Activated CD8-positive, alpha-beta memory T cell treated with anti-CD3 and anti-CD28 coated beads for 1 hour (primary cell): ENCODE data around the gene CEP112.

Source experiments
- DNase-seq, 2 donors: peaks; one replicate each; pipeline ENCODE4 v3.0.0-alpha.2; 2020; ENCODE audit warnings: low read depth in 1 of 2; ENCODE audit errors: extremely low read depth in 1 of 2

Gene CEP112

GRCh38 chr17:66191593-66192377, at the start of gene CEP112:
TSS of gene CEP112 (minus strand) at chr17:66192133.
- DNase-seq, result peak; percentile 89 to 91

- no peak for DNase-seq
These were observed 48.7 kb upstream of the CEP112 start for GRCh38 chr17:66240630-66241029.

GRCh38 chr17:66240013-66240412, 48.1 kb upstream of the CEP112 start:
- no peak for DNase-seq

GRCh38 chr17:66235377-66235994, 43.6 kb upstream of the CEP112 start:
- no peak for DNase-seq

DNA sequence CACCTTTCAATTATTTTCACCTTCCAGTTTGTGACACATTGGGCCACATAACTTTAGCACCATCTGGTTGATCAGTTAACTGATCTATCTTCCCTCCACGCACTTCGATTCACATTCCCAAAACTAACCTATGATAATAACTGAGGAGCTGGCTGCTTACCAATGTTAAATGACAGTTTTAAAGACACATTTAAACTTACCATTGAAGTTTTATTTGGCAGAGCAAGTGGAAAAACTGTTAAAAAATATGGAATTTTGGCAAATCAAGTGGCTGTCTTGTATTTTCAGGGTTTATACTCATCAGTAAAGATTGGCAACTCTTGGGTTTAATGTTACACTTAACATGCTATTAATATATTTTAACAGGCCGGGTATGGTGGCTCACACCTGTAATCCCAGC, 42.7 kb upstream of the CEP112 start:
- no peak for DNase-seq

- DNase-seq, result no peak
These were observed 41.3 kb upstream of the CEP112 start for GRCh38 chr17:66233023-66233753.

GRCh38 chr17:66230922-66231591, 39.1 kb upstream of the CEP112 start:
- no peak for DNase-seq

DNA sequence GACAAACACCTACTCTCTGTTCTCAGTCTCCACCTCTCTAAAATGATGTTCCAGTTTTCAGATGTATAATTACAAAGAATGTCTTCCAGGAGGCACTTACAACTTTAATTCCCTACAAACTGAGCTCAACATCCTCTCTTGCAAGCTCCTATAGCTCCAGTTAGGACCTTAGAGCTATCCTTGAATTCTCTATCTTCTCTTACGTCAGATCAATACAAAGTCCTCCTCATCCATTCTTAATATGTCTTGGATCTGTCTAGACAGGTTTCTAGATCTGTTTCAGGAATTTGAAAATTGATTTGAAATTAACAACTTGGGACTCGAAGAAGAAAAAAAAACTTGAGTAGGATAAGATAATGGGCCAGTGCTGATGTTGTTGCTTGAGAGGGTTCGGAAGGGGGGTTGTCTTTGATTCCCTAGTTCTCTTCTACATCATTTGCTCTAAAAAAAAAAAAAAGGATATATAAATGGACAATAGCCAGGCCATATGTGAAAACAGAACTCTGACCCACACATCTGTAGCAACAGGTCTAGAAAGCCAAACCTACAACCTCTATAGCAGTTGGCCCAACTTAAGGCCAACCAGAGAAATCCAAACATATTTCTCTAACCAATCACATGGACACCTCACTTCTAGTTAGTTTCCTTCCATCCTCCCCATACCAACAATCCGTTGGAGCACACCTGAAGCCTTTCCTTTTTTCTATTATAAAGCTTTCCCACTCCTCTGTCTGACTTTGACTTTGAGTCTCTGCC, 38.0 kb upstream of the CEP112 start:
- DNase-seq, result no peak

DNA sequence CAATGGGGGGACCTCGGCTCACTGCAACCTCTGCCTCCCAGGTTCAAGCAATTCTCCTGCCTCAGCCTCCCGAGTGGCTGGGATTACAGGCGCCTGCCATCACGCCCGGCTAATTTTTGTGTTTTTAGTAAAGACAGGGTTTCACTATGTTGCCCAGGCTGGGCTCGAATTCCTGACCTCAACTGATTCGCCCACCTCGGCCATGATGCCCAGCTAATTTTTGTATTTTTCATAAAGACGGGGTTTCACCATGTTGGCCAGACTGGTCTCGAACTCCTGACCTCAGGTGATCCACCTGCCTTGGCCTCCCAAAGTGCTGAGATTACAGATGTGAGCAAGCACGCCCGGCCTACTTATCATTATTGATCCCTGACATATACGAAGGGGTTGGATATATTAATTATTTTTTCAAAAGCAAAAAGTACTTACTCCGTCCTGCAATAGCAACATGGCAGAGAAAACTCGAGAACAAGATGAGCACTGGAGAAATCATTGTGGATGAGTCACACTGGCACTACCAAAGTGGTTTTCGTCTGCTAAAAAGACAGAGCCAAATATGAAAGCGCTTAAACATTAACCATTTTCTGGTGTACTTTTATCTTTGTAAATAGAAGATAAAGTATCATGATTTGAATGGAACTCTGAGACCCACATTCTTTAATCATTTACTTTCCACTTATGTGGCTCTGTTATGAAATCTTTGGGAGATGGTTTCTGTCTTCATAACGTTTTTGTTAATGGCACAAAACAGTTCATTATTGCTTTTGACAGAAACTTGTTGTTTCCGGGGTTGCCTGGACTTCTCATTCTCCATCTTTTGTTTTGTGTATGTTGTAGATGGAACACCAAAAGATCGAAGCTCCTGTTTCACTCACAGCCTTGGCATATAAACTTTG, 37.2 kb upstream of the CEP112 start, which contains the start of gene APOH:
TSS of gene APOH (minus strand) at position 529 of the 896 bp plus-strand sequence. CDS start at position 493, 36 bp downstream.
- DNase-seq, result no peak

DNA sequence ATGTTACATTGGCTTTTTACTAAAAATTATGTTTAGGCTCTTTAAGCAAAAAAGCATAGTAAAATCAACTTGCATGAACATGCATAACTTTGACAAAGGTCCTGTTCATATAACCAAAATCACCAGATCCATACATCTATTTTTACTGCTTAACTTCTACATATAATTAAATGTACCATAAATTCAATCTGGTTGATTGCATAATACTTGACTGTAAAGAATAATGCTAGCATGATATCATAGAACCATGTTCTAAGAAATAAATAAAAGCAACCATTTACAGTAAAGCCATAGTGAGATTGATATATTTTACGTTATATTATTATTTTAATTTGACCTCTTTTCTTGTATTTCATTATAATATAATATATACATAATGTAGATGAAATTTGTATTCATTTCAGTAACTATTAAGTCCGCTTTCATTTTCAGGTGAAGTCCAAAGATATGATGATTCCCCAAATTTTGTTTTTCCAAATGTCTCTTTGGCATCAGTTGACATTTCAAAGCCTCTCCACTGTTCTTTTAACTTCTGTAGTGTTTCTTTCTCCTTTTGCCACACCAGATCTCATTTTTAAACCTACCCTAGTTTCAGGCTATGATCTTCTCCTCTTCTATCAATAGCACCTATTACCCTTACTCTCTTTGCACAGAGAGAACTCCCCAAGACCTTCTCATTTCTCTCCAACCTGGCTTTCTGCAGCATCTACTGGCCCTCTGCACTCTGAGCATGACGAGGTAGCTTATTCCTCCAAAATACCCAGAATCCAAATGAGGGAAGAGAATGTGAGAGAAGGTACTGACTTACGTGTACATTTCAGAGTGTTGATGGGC, 35.5 kb upstream of the CEP112 start:
- no peak for DNase-seq

GRCh38 chr17:66222798-66223350, 30.9 kb upstream of the CEP112 start:
- no peak for DNase-seq

DNA sequence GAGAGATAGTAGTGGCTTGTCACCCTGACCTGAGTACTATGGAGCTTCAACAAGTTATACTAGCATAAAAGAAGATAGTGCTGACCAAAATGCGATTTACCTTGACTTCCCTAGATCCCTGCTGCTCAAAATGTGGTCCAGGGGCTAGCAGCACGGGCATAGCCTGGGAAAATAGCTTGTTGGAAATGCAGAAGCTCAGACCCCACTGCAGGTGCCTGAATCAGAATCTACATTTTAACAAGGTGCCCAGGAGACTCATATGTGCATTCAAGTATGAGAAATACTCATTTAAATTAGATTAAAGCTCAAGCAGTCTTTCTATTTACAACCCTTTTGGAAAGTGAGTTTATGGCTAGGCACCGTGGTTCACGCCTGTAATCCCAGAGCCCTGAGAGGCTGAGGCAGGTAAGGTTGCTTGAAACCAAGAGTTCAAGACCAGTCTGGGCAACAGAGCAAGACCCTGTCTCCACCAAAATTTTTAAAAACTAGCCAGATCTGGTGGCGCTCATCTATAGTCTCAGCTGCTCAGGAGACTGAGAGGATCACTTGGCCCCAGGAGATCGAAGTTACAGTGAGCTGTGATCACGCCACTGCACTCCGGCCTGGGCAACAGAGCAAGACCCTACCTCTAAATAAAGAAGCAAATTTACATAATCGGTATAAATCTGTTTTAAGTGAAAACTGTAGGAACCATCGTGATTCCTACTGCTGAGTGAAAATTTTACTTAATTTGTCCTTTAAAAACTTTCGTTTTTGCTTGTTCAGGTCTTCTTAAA, 30.0 kb upstream of the CEP112 start:
- DNase-seq, result no peak

GRCh38 chr17:66221343-66221742, 29.4 kb upstream of the CEP112 start:
- no peak for DNase-seq

DNA sequence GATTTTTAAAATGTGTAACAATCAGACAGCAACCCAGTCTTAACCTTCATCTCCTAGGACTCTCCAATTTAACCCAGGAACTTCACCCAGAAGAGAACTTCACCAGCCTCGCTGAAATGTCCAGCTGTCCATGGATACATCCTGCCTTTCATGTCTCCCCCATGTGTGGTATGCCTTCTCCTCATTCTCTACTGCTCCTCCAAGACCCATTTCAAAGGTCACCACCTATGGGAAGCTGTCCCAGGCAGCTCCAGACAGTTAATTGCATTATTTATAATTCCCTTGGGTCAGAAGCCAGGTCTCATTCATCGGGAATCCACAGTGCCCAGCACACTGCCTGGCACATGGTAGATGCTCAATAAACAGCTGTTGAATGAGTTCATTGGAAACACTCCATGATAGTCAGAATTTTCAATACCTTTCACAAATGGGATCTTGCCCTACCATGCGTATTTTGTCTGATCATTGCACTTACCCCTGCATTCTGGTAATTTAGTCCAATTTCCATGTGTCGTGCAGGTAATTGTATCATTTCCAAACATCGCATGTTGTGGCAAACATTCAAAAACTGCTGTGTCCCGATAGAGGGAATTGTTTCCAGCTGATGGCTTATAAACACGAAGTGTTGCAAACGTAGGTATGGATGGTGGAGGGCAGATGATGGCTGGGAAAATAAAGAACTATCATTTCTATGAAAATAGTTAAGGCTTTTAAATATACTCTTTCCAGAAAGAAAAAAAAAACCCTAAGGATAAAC, 28.3 kb upstream of the CEP112 start:
- DNase-seq, result no peak

DNA sequence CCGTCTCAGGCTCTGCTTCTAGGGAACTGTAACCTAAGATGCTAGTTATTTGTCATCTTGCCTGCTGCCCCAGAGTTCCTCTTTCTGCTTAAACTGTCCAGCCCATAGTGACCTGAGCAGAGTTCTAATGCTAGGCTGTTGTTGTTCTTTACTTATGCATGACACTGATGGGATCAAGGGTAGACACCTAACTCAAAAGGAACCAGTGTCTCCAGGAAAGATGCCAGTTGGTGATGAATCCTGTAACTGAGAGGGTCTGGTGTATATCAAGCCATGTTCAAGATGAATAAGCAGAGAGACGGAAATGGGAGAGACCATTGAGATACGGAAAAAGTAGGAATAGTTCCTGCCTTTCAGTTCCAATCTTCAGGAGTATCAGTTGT, 23.6 kb upstream of the CEP112 start:
- no peak for DNase-seq

DNA sequence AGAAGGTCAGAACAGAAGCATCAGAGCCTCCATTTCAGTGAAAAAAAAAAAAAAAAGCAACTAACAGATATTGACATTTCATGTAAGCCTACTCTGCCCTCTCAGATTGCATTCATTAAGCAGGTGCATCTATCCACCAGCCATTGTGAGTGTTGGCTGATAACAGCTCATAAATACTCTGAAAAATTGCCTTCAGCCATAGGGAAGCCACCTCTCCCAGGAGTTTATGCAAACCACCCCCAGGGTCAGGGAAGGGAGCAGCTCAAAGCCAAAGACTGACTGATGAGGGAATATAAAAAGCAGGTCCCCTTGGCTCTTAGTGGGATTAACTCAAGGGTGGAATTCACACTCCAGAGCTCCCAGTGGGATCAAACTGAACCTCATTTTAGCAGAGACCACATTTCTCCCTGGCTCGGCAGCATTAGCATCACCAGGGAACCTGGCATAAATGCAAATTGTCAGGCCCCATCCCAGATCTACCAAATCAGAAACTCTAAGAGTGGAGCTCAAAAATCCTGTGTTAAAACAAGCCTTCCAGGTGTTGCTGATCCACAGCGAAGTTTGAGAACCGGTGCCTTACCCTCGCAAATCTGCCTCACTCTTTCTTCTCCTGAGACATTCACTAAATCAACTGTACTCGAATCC, 23.1 kb upstream of the CEP112 start:
- no peak for DNase-seq
